ENCODE data around the gene RBM8A.
"Not testable (repeated sequence)": the region's sequence is repeated elsewhere in the genome, so short reads cannot be mapped to it uniquely, and the experiment has no call there.

RBM8A gene

DNA sequence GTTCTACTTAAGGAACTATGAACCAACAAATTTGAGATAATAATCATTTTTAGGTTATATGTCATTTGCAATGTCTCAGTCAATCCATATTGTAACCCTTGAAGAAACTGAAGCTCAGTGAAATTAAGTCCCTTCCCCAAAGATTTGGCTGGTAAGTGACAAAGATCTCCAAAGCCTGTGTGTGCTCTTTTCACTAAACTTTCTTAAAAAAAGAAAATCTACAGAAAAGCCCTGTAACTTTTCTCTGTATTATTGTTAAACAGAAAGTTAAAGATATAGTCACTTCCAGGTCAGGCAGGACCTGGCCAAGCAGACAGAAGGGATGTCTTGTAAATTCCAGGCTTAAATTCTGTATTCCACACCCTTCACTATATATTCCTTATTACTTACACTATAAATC lies 29.1 kb upstream of the RBM8A start:
- DNase-seq (ENCODE audit: low spot score), result no peak

- peak; percentile 34 for DNase-seq (ENCODE audit: low spot score)
These were observed 28.2 kb upstream of the RBM8A start for GRCh38 chr1:145955436-145955835.

DNA sequence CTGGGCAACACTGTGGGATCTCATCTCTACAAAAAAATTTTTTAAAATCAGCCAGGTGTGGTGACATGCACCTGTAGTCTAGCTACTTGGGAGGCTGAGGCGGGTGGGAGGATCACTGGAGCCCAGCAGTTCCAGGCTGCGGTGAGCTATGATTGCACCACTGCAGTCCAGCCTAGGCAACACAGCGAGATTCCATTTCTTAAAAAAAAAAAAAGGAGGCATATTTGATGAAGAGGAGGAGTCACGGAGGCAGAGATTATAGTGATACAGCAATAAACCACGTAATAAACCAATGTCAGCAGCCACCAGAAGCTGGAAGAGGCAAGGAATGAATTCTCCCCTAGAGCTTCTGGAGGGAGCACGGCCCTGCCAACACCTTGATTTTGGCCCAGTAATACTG lies 26.6 kb upstream of the RBM8A start:
- DNase-seq (ENCODE audit: low spot score), result no peak

DNA sequence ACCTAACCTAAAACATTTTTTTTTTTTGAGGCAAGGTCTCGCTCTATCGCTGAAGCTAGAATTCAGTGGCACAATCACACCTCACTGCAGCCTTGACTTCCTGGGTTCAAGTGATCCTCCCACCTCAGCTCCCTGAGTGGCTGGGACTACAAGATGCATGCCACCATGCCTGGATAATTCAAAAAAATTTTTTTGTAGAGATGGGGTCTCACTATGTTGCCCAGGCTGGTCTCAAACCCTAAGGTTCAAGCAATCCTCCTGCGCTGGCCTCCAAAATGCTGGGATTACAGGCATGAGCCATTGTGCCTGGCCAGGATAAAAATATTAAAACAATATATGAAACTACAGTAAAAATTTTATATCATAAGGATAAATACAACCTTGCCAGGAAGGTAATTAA lies 25.6 kb upstream of the RBM8A start:
- DNase-seq (ENCODE audit: low spot score), result no peak

DNA sequence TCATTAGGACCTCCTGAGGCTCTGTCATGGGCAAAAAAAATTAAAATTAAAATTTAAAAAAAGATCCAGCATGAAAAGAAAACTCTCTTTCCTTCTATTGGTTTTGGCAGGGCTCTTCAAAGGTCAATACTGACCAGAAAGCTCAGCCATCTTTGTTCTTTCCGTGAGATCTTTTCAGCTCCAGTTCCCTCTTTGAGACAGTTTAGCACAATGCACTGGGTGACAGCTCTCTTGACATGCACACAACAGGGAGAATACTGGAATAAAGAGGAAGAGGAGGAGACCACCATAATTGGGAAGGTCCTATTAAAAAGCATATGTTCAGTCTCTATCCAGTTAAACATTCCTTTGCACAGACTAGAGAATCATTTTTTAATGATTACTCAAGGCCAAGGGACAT lies 24.2 kb upstream of the RBM8A start:
- no peak for DNase-seq (ENCODE audit: low spot score)

DNA sequence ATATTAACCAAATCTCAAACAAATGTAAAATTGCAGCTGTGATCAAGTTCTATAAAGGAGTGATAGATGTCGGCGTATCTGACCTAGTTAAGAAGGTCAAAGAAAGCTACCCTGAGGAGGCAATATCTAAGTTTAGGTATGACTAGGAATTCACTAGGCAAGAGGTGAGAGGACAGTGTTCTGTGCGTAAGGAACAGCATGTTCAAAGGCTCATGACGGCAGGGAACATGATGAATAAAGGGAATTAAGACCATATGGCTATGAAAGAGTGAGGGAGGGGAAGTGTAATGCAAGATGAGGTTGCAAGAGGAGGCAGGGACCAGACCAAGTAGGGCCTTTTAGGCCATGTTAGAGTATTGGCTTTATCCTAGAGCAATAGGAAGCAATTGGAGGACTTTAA lies 21.9 kb upstream of the RBM8A start:
- DNase-seq (ENCODE audit: low spot score), result no peak

- no peak for DNase-seq (ENCODE audit: low spot score)
These were observed 20.3 kb upstream of the RBM8A start for GRCh38 chr1:145947551-145947950.

GRCh38 chr1:145946477-145946986 lies 19.2 kb upstream of the RBM8A start:
- DNase-seq (ENCODE audit: low spot score), result no peak

DNA sequence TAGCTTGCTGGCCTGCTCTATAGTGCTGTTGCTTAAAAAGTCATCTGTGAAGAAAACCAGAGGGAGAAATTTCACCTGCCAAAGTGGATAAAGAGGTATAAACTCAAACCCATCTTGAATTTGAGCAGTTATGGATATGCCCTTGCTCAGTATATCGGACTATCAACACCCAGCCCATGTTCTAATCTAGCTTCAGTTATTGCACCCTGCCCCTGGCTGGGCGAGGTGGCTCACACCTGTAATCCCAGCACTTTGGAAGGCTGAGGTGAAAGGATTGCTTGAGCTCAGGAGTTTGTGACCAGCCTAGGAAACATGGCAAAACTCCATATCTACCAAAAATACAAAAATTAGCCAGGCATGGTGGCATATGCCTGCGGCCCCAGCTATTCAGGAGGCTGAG lies 17.2 kb upstream of the RBM8A start:
- no peak for DNase-seq (ENCODE audit: low spot score)

- no peak for DNase-seq (ENCODE audit: low spot score)
These were observed 15.6 kb upstream of the RBM8A start for GRCh38 chr1:145942871-145943270.

DNA sequence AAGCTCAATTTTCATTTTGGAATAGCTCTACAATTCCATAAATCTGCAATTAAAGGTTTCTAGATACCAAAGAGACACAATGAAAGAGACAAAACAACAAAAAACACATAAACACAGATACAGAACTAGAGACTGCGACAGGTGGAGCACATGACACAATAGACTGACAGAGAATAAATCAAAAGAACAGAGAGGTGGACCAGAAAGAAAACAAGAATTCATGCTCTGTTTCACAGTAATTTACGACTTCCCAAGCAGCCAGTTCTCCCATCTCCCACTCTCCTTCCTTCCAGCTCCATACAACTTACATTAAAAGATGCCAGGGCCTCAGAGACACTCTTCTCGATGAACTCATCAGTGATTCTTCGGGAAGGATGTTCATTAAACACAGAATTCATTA lies 15.1 kb upstream of the RBM8A start:
- no peak for DNase-seq (ENCODE audit: low spot score)

GRCh38 chr1:145937436-145937835 lies 10.2 kb upstream of the RBM8A start:
- no peak for DNase-seq (ENCODE audit: low spot score)

DNA sequence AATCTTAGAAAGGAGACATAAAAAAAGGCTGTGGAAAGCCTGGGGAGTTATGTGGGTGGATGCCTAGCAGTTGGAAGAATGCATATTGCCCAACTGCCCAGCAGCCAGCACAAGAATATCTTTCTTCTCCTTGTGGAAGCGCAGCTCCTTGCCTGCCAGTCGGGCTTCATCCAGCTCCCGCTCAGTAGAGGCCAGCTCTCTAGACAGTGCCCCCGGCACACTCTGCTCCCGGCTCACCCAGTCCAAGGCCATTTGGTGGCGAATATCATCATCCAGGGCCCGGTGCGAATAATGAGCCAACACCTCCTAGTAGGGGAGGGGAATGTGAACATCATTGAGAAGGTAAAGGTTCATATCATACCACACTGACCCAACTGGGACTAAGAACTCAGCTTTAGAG lies 9.0 kb upstream of the RBM8A start:
- no peak for DNase-seq (ENCODE audit: low spot score)

DNA sequence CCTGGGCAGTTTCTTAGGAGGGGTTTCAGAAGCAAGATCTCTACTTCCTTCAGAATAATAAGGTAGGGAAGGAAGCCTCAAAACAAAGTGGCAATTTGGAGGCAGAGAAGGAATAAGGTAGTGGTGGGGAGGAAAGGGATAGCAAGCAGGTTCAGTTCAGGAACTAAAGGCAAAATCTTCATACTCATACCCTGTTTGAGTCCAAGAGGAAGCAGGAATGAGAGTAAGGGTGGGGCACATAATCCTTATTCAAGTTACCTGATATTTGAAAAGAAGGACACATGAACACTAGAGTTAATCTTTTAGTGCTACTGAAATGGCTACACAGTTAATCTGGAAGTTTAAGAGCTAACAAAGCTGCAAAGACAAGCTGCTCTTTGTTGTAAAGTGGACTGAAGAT lies 8.4 kb upstream of the RBM8A start:
- no peak for DNase-seq (ENCODE audit: low spot score)

DNA sequence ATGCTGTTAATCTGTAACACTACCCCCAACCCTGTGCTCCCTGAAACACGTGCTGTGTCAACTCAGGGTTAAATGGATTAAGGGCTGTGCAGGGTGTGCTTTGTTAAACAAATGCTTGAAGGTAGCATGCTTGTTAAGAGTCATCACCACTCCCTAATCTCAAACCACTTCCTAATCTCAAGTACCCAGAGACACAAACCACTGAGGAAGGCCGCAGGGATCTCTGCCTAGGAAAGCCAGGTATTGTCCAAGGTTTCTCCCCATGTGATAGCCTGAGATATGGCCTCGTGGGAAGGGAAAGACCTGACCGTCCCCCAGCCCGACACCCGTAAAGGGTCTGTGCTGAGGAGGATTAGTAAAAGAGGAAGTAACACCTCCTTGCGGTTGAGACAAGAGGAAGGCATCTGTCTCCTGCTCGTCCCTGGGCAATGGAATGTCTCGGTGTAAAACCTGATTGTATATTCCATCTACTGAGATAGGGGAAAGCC lies 5.3 kb upstream of the RBM8A start:
- DNase-seq (ENCODE audit: low spot score), result not testable (repeated sequence)

GRCh38 chr1:145927916-145928643 lies 796 bp upstream of the RBM8A start:
- DNase-seq (ENCODE audit: low spot score), result no peak

GRCh38 chr1:145926686-145927062 lies 610 bp downstream of the RBM8A start:
- no peak for DNase-seq (ENCODE audit: low spot score)

- no peak for DNase-seq (ENCODE audit: low spot score)
These were observed 5.0 kb downstream of the RBM8A start for GRCh38 chr1:145922266-145922665.

DNA sequence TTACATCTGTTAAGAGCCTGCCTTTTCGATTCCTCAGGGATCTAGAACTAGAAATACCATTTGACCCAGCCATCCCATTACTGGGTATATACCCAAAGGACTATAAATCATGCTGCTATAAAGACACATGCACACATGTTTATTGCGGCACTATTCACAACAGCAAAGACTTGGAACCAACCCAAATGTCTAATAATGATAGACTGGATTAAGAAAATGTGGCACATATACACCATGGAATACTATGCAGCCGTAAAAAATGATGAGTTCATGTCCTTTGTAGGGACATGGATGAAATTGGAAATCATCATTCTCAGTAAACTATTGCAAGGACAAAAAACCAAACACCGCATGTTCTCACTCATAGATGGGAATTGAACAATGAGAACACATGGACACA lies 7.0 kb downstream of the RBM8A start:
- DNase-seq (ENCODE audit: low spot score), result not testable (repeated sequence)

GRCh38 chr1:145918992-145919939 lies 8.0 kb downstream of the RBM8A start:
- peak; percentile 89 for DNase-seq (ENCODE audit: low spot score)

DNA sequence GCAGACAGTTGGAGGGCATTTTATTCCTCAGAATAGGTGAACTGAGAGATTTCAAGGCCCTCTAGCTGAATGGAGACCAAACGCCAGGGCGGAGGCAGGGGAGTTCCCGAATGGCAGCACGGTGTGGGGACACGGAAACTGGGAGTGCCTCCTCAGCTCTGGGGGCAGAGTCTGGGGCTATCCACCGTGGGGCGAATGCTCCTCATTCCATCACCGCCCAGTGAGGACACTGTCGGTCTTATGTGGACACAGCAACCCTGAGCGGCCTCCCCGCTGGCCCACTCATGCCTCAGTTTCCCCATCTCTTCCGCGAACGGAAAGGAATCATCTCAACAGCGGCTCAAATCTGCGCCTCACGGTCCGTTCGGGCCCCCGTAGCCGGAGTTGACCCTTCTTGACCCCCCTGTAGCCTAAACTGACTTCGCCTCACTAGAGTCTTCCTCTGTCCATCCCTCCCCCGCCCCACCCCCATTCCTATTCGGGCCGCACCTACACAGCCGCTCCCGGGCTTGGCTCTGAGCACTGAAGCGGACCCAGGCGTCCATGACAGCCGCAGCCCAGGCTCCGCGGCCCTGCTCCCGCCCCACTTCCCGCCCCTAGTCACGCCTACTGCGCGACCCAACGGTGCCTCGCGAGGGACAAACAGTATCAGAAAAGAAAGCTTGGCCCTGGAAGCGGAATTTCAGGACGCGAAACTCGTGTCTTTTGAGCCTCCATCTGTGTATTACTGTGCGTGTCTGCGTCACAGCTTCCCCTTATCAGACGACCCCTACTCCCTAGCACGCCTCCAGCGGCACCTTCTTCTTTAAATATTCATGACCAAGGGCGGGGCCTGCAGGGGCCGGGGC lies 8.9 kb downstream of the RBM8A start, which contains the start of gene PEX11B:
Gene PEX11B (minus strand): TSS at position 574 of the 848 bp plus-strand sequence. CDS start 29 bp downstream, at position 545.
- peak; percentile 96 for DNase-seq (ENCODE audit: low spot score)

GRCh38 chr1:145917595-145917994 lies 9.7 kb downstream of the RBM8A start:
- DNase-seq (ENCODE audit: low spot score), result no peak
